Activated T-helper 9 cell treated with anti-CD3 and anti-CD28 coated beads, Interleukin-2, amount 50 U/mL, for 16 hours (primary cell): ENCODE measurements around the gene HTD2.

Experiments used
- DNase-seq: peaks from one replicate; pipeline ENCODE4 v3.0.0-alpha.2; 2020; ENCODE audit warnings: low read depth

The HTD2 gene

GRCh38 chr3:58292866-58293265 is 13.5 kb upstream of the HTD2 start:
- no peak for DNase-seq

GRCh38 chr3:58293516-58293915 is 12.8 kb upstream of the HTD2 start:
- no peak for DNase-seq

GRCh38 chr3:58296269-58296668 is 10.1 kb upstream of the HTD2 start:
- no peak for DNase-seq

- DNase-seq = no peak
Measured at GRCh38 chr3:58296843-58297242, 9.5 kb upstream of the HTD2 start.

GRCh38 chr3:58298190-58298589 is 8.1 kb upstream of the HTD2 start:
- no peak for DNase-seq

- no peak for DNase-seq
Measured at GRCh38 chr3:58299075-58299474, 7.2 kb upstream of the HTD2 start.

GRCh38 chr3:58299839-58300516 is 6.3 kb upstream of the HTD2 start:
- no peak for DNase-seq

- DNase-seq = no peak
Measured at GRCh38 chr3:58307639-58308215, 1.4 kb downstream of the HTD2 start.

GRCh38 chr3:58308728-58309127 is 2.4 kb downstream of the HTD2 start:
- no peak for DNase-seq

- DNase-seq = no peak
Measured at GRCh38 chr3:58317811-58318210, 11.5 kb downstream of the HTD2 start.

GRCh38 chr3:58321791-58322190 is 15.5 kb downstream of the HTD2 start:
- no peak for DNase-seq

GRCh38 chr3:58322793-58323192 is 16.5 kb downstream of the HTD2 start:
- no peak for DNase-seq

- no peak for DNase-seq
Measured at GRCh38 chr3:58323529-58324390, 17.4 kb downstream of the HTD2 start.

GRCh38 chr3:58324391-58325390 is 18.4 kb downstream of the HTD2 start:
- DNase-seq = no peak

GRCh38 chr3:58325525-58325992 is 19.2 kb downstream of the HTD2 start:
- no peak for DNase-seq

GRCh38 chr3:58326267-58326900 is 20.1 kb downstream of the HTD2 start:
- DNase-seq = no peak

GRCh38 chr3:58329150-58329921 is 23.0 kb downstream of the HTD2 start:
- DNase-seq = no peak

GRCh38 chr3:58329922-58330413 is 23.6 kb downstream of the HTD2 start:
- DNase-seq = no peak

- no peak for DNase-seq
Measured at GRCh38 chr3:58331593-58332152, 25.4 kb downstream of the HTD2 start.
